GM12892 (cell line): ENCODE results near the gene ANKRD52.

Experiments
- POLR2A ChIP-seq: IDR thresholded peaks from 2 replicates; pipeline ENCODE4 v1.6.1; 2011; ENCODE audit warnings: low read depth, low read length, control low read depth
- POLR2AphosphoS5 ChIP-seq: IDR thresholded peaks from 2 replicates; pipeline ENCODE4 v1.6.1; 2011; ENCODE audit warnings: low read depth, low read length, control low read depth
- TAF1 ChIP-seq: IDR thresholded peaks from 2 replicates; pipeline ENCODE4 v1.6.1; 2011; ENCODE audit warnings: low read depth, mild to moderate bottlenecking, control low read depth, low read length, borderline replicate concordance

- no peak for TF ChIP-seq POLR2AphosphoS5
- no peak for TF ChIP-seq POLR2A
- TF ChIP-seq TAF1: no peak
Measured at GRCh38 chr12:56256326-56256960, 1.7 kb downstream of the ANKRD52 start.
